MV-4-11 (cell line): ENCODE measurements around the gene DYNLRB1.

Source experiments
- DNase-seq: peaks from one replicate; lab custom pipeline; 2025; lab: John Stamatoyannopoulos, UW

Gene DYNLRB1

DNA sequence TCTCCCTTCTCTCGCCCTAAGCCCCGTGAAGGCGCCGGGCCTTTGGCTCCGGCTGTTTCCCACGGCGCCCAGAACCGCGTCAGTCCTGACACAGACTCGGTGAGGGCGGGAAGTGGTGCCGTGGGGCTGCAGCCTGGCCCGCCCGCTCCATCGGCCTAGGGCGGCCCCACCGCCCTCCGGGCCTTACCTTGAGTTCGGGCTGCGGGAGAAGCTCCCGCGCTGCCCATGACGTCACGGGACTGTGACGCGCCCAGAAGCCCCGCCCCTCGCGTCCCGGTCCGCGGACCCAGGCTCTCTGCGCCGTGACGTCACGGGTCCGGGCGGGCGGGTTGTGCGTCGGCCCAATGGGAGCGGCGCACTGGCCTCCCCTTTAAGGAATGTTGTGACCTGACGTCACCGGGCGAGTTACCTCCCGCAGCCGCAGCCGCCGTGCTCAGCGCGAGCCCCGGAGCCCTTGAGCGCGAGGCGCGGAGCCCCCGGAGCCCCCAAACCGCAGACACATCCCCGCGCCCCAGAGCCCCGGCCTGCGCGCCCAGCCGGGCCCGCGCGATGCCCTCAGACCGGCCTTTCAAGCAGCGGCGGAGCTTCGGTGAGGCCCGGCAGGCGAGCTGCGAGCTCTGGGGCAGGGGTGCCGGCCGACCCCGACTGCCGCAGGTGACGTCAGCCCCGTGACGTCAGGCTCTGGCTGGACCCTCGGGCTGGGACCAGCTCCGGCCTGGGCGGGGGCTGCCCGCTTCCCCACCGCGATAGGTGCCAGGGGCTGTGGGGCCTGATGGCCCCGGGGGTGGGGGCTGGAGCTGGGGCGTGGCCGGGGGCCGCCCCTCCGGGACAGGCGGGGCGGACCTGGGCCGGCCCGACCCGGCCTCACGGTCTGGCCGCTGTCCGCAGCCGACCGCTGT is 42.3 kb downstream of the DYNLRB1 start, which contains the start of gene MAP1LC3A:
Gene MAP1LC3A (plus strand): TSS at position 399 of the 899 bp plus-strand sequence. CDS start 151 bp downstream, at position 550.
- peak; percentile 78 for DNase-seq

DNA sequence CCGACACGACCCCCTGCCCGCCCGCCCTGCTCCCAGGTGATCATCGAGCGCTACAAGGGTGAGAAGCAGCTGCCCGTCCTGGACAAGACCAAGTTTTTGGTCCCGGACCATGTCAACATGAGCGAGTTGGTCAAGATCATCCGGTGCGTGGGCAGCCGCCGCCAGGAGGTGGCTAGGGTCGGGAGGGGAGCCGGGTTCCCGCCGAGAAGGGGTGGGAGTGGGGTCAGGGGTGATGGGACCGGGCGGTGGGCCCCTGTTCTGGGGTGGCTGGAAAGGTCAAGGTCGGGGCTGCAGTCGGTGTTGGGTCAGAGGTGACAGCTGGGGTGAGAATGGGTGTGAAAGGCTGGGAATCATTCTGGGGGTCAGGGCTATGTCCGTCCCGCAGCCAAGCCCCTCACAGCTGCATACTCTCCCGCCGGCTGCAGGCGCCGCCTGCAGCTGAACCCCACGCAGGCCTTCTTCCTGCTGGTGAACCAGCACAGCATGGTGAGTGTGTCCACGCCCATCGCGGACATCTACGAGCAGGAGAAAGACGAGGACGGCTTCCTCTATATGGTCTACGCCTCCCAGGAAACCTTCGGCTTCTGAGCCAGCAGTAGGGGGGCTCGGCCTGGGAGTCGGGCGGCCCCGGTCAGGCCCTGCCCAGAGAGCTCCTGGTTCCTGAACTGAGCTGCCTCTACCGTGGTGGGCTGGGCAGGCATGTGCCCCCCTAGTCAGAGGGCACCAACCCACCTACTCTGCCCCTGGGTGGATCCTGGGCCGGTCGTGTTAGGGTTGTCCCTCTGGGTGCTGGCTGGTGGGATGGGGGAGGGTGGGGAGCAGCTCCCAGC is 43.3 kb downstream of the DYNLRB1 start:
- DNase-seq, result no peak

DNA sequence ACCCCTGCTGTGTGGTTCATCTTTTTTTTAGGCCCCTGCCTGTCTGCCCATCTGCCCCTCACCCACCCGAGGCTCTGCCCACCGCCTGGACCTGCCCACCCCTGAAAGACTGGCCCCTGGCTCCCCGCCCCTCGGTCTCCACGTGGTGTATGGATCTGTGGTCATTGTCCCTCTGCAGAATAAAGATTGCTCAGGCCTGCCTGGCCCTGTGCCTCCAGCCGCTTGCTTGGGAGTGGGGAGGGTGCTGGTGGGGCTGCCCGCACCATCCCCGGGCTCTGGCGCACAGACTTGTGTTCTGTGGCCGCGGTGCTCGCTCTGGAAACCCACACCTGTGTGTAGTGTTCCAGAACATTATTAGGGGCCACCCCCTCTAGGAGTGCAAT is 43.9 kb downstream of the DYNLRB1 start:
- no peak for DNase-seq

DNA sequence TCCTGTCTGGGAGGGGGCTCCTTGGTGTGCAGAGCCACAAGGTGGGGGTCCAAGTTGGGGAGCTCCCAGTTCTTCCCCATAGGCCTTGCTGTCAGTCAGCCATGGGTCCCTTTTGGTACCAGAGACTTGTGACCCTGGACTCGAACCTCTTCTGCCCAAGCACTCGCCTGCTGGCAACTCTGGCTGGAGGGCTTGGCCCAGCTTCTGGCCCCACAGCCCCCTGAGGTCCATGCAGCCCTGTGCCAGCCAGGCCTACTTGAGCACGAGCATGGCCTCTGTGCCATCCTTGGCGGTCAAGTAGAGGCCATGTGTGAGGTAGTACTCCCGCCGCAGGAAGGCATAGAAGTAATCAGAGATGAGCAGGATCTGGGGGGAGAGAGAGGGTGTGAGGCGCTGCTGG is 44.4 kb downstream of the DYNLRB1 start:
- no peak for DNase-seq

DNA sequence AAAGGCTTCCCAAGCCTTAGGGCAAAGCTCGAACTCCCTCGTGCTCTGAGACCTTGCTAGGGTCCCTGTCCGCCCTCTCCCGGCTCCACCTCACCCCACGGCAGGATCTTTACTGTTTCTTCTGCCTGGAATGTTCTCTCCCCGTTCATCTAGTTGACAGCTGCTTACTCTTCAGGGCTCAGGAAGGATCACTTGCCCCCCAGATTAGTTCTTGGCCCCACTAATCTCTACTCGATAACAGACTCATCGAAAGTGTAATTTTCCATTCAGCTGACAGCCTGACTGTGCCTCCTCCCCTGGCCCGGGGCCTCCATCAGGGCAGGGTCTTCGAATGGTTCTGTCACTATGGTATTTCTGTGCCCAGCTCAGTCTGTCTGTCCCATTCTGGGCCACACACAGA is 45.4 kb downstream of the DYNLRB1 start:
- DNase-seq, result no peak

DNA sequence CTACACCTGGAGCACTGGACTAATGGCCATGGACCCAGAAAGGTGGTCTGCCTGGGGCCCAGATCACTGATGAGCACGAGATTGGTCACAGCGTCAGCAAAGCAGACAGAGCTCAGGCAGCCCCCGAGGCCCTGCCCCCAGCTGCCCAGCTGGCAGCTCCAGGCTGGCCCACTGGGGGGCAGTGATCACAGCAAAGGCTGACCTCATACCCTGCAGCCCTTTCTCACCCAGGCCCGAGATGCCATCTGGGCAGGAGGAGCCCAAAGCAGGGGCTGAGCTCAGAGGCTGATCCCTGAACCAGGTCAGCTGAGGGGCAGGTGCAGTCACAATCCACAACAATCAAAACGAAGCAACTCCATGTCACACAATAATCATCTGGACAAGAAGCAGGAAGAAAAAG is 46.4 kb downstream of the DYNLRB1 start:
- DNase-seq, result no peak

DNA sequence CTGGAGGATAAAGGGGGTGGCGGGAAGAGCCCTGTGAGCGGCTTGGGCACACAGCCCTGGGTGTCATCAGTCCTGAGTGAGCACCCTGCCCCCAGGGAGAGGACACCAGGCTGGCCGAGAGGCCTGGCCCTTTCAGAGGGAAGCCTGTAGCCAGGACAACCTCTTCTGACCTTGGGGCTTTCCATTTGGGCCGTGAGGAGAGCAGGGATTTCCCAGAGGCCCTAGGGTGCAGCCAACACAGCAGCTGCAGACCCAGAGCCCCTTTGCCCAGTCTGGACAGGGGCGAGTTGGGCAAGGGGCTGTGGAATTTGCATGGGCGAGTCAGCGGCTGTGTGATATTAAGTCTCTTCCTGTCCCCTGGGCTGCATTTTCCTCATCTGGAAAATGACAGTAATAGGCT is 48.6 kb downstream of the DYNLRB1 start:
- no peak for DNase-seq

DNA sequence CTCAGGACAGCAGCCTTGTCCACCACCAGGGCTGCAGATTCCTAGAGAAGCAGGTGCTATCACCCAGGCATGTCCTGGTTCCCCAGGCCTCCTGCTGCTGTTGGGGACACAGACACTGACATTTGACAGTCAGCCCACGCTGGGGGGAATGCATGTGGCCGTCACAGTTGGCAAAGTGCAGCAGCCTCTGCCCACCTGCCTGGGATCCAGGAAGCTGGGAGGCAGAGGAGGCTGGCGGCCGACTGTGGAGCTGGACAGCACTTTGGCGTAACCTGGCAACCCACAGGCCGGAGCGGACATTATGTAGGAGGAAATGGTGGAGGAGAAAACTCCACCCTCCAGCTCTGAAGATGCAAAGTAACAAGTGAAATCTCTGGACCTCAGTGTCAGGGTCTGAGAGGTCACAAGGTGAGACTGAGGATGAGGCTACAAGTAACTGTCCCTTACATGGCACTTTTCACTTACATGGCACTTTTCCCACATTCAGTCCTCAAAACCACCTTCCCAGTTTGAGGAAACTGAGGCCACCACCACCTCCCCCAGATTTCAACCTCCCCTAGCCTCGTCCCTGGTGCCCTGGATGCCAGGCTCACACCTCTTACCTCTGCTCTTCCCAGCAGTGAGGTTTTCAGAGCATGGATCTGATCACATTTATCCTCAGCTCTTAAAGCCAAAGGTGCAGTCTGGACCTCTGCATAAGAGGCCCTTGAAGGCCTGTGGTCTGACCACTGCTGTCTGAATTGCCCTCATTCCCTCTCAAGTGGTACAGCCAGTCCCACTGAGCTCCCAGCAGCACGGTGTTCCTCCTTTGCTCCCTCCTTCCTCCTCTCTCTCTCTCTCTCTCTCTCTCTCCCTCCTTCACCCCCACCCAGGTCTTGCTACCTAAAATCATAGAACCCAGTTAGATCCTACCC is 51.0 kb downstream of the DYNLRB1 start:
- no peak for DNase-seq

DNA sequence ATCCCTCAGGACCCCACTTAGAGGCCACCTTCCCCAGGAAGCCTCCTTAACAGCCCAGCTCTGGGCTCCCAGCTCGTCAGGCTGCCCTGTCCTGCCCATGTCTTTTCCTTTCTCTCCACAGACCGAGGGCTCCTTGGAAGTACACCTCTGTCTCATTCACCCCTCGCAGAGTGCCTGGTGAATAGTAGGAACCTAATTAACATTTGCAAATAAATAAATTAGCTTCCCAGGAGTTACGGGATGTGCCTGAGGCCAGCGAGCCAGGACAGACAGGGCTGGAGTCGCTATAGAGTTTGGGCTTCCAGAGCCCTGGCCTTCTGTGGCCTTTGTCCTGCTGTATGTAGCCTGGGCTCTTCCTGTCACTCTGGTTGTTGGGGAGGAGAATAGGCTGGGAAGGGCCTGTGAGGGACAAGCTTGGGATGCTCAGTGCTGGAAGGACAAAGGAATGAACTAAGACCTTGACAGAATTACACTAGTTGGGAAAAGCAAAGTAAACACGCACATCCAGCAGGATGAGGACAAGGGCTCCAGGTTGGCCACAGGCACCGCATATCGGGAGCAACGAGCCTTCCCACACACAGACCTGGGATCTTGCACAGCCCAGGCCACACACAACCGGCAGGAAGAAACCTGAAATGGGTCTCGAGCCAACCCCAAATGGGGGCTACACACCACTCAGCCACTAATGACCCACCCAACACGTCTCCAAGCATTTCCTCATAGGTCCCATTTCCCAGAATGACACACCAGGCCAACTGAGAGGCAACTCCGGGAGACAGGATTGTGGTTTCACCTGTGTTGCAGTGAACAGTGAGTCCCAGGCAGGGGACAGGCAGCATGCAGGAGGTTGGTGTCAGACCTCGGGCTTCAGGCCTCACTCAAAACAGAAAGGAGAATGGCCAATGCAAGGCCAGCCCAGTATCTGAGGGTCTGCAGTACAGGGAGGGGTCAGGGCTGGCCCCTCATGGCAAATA is 52.0 kb downstream of the DYNLRB1 start:
- no peak for DNase-seq

DNA sequence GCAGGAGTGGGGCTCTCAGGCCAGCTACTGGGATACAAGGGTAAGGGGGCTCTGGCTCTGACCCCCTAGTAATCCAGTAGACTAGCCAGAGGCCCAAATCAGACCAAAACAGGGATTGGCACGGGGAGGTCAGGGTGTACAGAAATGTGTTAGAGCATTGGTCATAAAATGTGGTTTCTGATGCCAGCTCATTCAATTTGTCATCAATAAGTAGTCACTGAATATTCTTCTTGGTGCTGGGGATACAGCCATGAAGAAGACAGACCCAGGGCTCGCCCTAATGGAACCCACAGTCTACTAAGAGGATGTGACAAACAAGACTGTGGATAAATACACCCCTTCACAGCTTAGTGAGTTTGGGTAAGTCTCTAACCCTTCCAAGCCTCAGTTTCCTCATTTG is 53.4 kb downstream of the DYNLRB1 start:
- no peak for DNase-seq

DNA sequence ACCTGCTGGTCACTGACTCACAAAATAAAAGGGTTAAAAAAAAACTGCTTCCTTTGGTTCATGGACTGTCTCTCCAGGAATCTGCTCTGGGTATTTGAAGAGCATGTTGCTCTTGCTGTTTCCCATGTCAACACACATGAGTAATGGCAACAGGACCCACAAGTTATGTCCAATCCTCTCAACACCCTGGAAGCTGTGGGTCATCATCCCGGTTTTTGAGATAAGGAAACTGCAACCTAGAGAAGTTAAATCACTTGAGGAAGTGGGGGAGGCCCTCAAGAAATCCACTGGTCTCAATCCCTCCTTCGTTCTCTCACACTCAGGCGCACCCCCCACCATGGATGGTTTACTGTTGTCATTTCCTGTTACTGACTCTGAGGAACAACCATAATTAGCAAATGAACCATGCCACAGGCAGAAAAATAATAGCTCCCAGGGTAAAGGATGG is 54.7 kb downstream of the DYNLRB1 start:
- DNase-seq, result peak; percentile 75

DNA sequence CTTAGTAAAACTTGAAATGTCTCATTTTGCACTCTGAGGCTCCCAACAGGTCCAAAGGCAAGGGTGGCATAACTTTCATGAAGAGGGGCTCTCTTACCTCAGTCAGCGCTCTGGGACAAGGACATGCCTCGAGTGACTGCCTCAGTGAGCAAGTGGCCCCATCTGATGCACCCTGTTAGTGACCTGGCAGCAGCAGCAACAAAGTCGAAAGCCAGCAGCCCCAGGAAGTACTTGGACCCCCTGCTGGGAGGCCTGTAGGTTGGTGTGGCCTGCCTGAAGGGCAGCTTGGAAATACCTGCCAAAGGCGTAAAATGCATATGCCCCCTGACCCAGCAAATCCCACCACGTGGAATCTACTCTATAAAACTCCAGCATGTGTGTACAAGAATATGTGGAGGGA is 55.5 kb downstream of the DYNLRB1 start:
- no peak for DNase-seq

DNA sequence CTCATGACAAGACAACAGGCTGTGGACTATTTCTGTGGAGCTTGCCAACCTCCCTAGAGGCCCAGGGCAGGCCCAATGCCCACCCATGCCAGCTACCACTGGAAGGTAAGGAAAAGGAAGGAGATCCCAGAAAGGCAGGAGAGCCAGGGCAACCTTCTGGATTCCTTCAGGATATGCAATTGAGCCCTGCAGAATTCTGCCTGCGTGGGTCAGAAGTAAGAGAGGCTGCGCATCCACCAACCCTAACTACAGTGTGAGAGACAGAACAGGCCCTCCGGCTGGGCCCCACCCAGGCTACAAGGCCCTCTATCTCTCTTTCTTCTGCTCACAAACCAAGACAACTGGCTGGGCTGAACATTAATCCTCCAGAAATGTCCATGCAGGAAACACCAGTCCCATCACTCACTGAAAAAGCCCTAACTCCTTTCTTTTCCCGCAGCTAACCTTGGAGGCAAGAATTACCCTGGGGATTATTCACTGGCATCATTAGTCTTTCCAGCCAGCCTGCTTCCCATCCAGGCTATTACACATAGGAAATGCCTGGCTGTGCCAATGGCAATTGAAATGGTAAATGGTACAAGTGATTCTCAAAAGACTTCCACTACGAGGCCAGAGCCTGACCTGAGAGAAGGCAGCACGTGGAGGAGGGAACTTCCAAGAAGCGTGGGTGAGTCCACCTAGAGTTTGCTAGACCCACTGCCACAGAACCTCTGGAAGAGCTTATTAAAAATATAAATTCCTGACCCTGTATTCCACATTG is 57.5 kb downstream of the DYNLRB1 start:
- no peak for DNase-seq

DNA sequence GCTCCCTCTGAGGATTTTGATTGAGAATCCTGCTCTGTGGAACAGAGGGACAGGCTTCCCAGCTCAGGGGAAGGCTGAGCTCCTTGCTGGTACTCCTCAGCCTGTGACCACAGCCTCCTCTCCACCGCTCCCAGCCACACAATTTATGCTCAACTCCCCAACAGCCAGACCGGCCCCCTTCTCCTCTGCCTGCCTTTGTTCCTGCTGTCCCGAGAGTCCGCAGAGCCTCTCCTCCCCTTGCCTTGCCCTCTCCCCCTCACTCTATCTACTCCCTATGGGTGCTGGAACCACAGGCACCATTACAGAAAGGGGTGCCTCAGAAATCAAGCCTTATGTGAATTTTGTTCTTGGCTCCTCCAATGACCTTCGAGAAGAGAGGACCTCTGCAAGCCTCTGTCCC is 58.2 kb downstream of the DYNLRB1 start:
- DNase-seq, result no peak

DNA sequence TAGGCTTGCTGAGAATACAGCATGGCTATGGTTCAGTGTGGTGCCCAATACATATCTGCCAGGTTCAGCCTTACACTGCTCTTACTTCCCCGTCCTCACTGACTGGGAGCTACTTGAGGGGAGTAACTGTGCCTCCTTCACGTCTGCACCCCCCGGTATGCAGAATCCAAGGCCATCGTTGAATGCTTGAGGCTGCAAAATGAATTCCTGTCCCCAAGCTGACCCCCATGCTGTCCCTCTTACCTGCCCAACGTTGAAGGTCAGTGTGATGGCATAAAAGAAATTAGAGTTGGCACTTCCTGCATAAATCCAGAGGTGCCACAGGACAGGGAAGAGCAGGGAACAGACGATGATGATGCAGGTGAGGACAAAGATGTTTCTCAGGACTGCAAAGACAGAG is 58.6 kb downstream of the DYNLRB1 start:
- no peak for DNase-seq

DNA sequence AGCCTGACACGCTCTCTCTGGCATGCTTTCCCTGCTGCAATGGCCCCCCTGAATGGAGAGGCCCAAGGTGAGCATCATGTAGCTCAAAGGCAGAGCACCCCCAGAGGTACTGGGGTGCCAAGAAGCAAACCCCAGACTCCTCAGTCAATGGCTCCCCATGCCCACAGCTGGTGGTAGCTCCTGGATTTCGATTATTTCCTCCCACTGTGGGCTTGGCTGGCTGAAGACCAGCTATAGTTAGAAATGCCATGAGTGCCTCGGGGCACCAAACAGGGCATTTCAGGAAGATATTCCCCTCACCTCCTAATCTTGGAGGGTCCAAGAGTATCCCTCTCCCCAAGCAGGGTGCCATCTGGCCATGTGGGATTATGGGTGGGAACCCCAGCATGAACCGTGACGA is 59.0 kb downstream of the DYNLRB1 start:
- DNase-seq, result no peak

DNA sequence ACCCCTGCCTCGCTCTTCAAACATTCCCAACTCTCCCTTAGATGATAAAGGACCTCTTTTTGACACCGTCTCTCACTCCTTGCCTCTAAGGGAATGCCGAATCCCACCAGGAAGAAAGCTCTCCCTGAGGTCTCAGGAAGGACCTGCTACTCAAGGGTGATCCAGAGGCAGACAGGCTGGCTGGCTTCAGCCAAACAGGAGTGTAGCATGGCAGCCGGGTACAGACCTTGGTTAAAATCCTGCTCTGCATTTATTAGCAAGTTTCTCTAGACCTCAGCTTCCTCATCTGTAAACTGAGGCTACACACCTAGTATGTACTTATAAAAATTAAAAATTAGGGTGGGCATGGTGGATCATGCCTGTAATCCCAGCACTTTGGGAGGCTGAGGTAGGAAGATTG is 59.5 kb downstream of the DYNLRB1 start:
- no peak for DNase-seq

DNA sequence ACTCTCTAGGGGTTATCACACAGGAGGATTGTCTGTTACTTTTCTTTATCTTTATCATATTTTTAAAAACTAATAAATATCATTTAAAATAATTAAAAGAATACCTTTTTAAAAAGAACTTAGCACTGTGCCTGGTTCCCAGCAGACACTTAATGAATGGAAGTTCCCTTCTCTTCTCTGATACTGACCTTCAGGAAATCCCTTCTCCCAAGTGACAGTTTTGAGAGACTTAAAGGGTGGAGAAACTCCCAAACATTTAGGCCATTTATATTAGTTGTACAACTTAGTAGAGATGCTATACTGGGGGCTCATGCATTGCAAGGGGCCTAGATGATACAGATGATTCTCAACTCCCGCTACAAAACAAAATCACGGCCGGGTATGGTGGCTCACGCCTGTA is 60.8 kb downstream of the DYNLRB1 start:
- DNase-seq, result no peak

DNA sequence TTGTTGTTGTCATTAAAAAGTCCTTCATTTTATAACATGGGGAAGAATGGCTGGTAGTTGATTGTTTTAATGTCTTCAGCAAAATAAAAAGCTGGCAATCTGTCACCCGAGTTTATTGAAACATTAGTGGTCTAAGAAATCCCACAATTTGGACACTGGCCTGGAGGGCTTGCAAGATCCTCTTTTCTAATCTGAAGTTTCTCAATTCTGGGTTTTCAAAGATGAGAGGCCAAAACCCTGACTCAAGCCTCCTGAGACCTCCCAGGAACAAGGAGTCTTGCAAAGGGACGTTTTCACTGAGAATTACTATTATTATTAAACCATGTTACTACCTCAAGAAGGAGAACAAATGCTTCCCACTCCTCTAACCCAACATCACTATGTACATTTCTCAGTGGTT is 61.8 kb downstream of the DYNLRB1 start:
- peak; percentile 53 for DNase-seq

DNA sequence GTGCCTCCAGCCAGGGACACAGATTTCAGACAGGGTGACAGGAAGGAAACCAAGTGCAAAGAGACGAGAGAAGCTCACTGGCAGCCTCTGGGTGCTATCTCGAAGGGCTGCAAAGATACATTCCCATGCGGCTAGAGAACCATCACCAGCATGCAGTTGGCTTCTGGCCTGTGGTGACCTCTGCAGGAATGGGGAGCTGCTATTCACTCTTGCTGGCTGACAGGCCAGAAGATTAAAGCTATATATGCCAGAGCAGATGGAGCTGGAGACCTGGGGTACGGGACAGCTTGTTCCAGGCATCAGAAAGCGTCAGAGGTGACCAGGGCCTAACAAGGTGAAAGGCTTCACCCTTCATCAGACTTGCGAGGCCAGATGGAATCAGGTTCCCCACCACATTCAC is 62.3 kb downstream of the DYNLRB1 start:
- DNase-seq, result no peak
